ENCODE data around the gene DNAJB12. TPM values are rescaled to one million over a fixed set of nuclear protein-coding genes. Genes with fewer than 3 reads are reported as not detected.

DNAJB12 gene
- total RNA-seq, 1 donor from 2014 or later = 20.5 TPM

- Mint-ChIP-seq H3K27ac (ENCODE audit: unreplicated experiment) (peak overlapping the region; percentile 93), H3K4me3 (ENCODE audit: unreplicated experiment) (peak overlapping the region; percentile 98), H3K9me3 (ENCODE audit: unreplicated experiment) (no peaks in the 10 kb centered on the region), H3K36me3 (ENCODE audit: low read depth, unreplicated experiment) (peaks cover 12% of the 10 kb centered on the region), H3K27me3 (ENCODE audit: unreplicated experiment) (peaks cover 12% of the 10 kb centered on the region), H3K4me1 (ENCODE audit: unreplicated experiment) (peaks cover 34% of the 10 kb centered on the region)
- no peak for TF ChIP-seq CTCF (IDR thresholded peaks at IDR 0.05; ENCODE audit: unreplicated experiment)
- no peak for DNase-seq (ENCODE audit: low spot score)
These were observed 466 bp upstream of the DNAJB12 start for GRCh38 chr10:72355214-72355555.

GRCh38 chr10:72353965-72354355 is 759 bp downstream of the DNAJB12 start:
- peak; percentile 38 for DNase-seq (ENCODE audit: low spot score)
- H3K27ac Mint-ChIP-seq (ENCODE audit: unreplicated experiment) = peak overlapping the region; percentile 83
- peak overlapping the region; percentile 98 for H3K4me3 Mint-ChIP-seq (ENCODE audit: unreplicated experiment)
- peaks cover 17% of the 10 kb centered on the region for H3K36me3 Mint-ChIP-seq (ENCODE audit: low read depth, unreplicated experiment)
- peaks cover 34% of the 10 kb centered on the region for H3K4me1 Mint-ChIP-seq (ENCODE audit: unreplicated experiment)
- H3K9me3 Mint-ChIP-seq (ENCODE audit: unreplicated experiment) = no peaks in the 10 kb centered on the region
- no peak for TF ChIP-seq CTCF (IDR thresholded peaks at IDR 0.05; ENCODE audit: unreplicated experiment)
- H3K27me3 Mint-ChIP-seq (ENCODE audit: unreplicated experiment) = peaks cover 14% of the 10 kb centered on the region

- Mint-ChIP-seq H3K36me3 (ENCODE audit: low read depth, unreplicated experiment) (peaks cover 22% of the 10 kb centered on the region), H3K4me1 (ENCODE audit: unreplicated experiment) (peaks cover 32% of the 10 kb centered on the region), H3K27ac (ENCODE audit: unreplicated experiment) (peak overlapping the region; percentile 83), H3K9me3 (ENCODE audit: unreplicated experiment) (no peaks in the 10 kb centered on the region), H3K4me3 (ENCODE audit: unreplicated experiment) (peak overlapping the region; percentile 98), H3K27me3 (ENCODE audit: unreplicated experiment) (peaks cover 14% of the 10 kb centered on the region)
- no peak for TF ChIP-seq CTCF (IDR thresholded peaks at IDR 0.05; ENCODE audit: unreplicated experiment)
- no peak for DNase-seq (ENCODE audit: low spot score)
These were observed 1.4 kb downstream of the DNAJB12 start for GRCh38 chr10:72353028-72353964.

- DNase-seq (ENCODE audit: low spot score) = no peak
- Mint-ChIP-seq H3K9me3 (ENCODE audit: unreplicated experiment) (no peaks in the 10 kb centered on the region), H3K4me1 (ENCODE audit: unreplicated experiment) (peaks cover 27% of the 10 kb centered on the region), H3K36me3 (ENCODE audit: low read depth, unreplicated experiment) (peaks cover 22% of the 10 kb centered on the region), H3K27ac (ENCODE audit: unreplicated experiment) (no peak overlapping the region), H3K4me3 (ENCODE audit: unreplicated experiment) (no peak overlapping the region), H3K27me3 (ENCODE audit: unreplicated experiment) (peaks cover 13% of the 10 kb centered on the region)
- no peak for TF ChIP-seq CTCF (IDR thresholded peaks at IDR 0.05; ENCODE audit: unreplicated experiment)
These were observed 3.2 kb downstream of the DNAJB12 start for GRCh38 chr10:72351479-72351878.

- Mint-ChIP-seq H3K9me3 (ENCODE audit: unreplicated experiment) (no peaks in the 10 kb centered on the region), H3K4me1 (ENCODE audit: unreplicated experiment) (peaks cover 27% of the 10 kb centered on the region), H3K4me3 (ENCODE audit: unreplicated experiment) (peak overlapping the region; percentile 51), H3K36me3 (ENCODE audit: low read depth, unreplicated experiment) (peaks cover 22% of the 10 kb centered on the region), H3K27me3 (ENCODE audit: unreplicated experiment) (peaks cover 13% of the 10 kb centered on the region), H3K27ac (ENCODE audit: unreplicated experiment) (no peak overlapping the region)
- no peak for TF ChIP-seq CTCF (IDR thresholded peaks at IDR 0.05; ENCODE audit: unreplicated experiment)
- no peak for DNase-seq (ENCODE audit: low spot score)
These were observed 5.3 kb downstream of the DNAJB12 start for GRCh38 chr10:72349438-72349837.
